Astrocyte (in vitro differentiated cells and primary cell): ENCODE data around the gene SMIM41. TPM values are rescaled to one million over a fixed set of nuclear protein-coding genes. Genes with fewer than 3 reads are reported as not detected.

ENCODE experiments used
- DNase-seq: peaks from one replicate; pipeline ENCODE4 v3.0.0-alpha.2; 2010; ENCODE audit warnings: low read depth
- FAIRE-seq: peaks from 2 replicates; lab custom pipeline; 2011; peaks lifted over from hg19 to GRCh38; lab: Jason Lieb, UNC
- H2AFZ ChIP-seq: 2 replicates; pipeline ENCODE4 v1.6.0; 2012; ENCODE audit warnings: low read depth, low read length, inconsistent platforms
- H3K27ac ChIP-seq: 2 replicates; pipeline ENCODE4 v1.5.1; 2011; ENCODE audit warnings: low read depth, low read length, inconsistent platforms
- H3K27me3 ChIP-seq: 2 replicates; pipeline ENCODE4 v1.6.0; 2011; ENCODE audit warnings: low read length, inconsistent platforms; ENCODE audit not compliant: insufficient read depth
- H3K36me3 ChIP-seq: 2 replicates; pipeline ENCODE4 v1.5.1; 2011; ENCODE audit warnings: low read length, inconsistent platforms; ENCODE audit not compliant: insufficient read depth
- H3K4me1 ChIP-seq: 2 replicates; pipeline ENCODE4 v1.5.1; 2011; ENCODE audit warnings: low read length, inconsistent platforms; ENCODE audit not compliant: insufficient read depth
- H3K4me2 ChIP-seq: 2 replicates; pipeline ENCODE4 v1.6.0; 2012; ENCODE audit warnings: low read length, inconsistent platforms
- H3K4me3 ChIP-seq: 2 replicates; pipeline ENCODE4 v1.5.1; 2011; ENCODE audit warnings: low read depth, mild to moderate bottlenecking, low read length, inconsistent platforms; ENCODE audit not compliant: insufficient read depth
- H3K79me2 ChIP-seq: 2 replicates; pipeline ENCODE4 v1.6.0; 2012; ENCODE audit warnings: mild to moderate bottlenecking, low read length, inconsistent platforms; ENCODE audit not compliant: insufficient read depth
- H3K9ac ChIP-seq: 2 replicates; pipeline ENCODE4 v1.6.0; 2012; ENCODE audit warnings: mild to moderate bottlenecking, low read length, inconsistent platforms
- H3K9me3 ChIP-seq: 2 replicates; pipeline ENCODE4 v1.5.1; 2012; ENCODE audit warnings: low read depth, mild to moderate bottlenecking, low read length, inconsistent platforms; ENCODE audit not compliant: insufficient read depth
- H4K20me1 ChIP-seq: 2 replicates; pipeline ENCODE4 v1.6.0; 2012; ENCODE audit warnings: low read length, inconsistent platforms; ENCODE audit not compliant: insufficient read depth
- H3K27ac Mint-ChIP-seq: one replicate; pipeline ENCODE4 v1.8.0; 2021; ENCODE audit warnings: mild to moderate bottlenecking, mixed read lengths; ENCODE audit not compliant: unreplicated experiment
- H3K27me3 Mint-ChIP-seq: one replicate; pipeline ENCODE4 v1.8.0; 2021; ENCODE audit warnings: low read depth, mixed read lengths; ENCODE audit not compliant: unreplicated experiment
- H3K36me3 Mint-ChIP-seq: one replicate; pipeline ENCODE4 v1.8.0; 2021; ENCODE audit warnings: low read depth, mixed read lengths; ENCODE audit not compliant: unreplicated experiment
- H3K4me1 Mint-ChIP-seq: one replicate; pipeline ENCODE4 v1.8.0; 2021; ENCODE audit warnings: low read depth, mixed read lengths; ENCODE audit not compliant: unreplicated experiment
- H3K4me3 Mint-ChIP-seq: one replicate; pipeline ENCODE4 v1.8.0; 2021; ENCODE audit warnings: mild to moderate bottlenecking, moderate library complexity, mixed read lengths; ENCODE audit not compliant: unreplicated experiment
- H3K9me3 Mint-ChIP-seq: one replicate; pipeline ENCODE4 v1.8.0; 2021; ENCODE audit warnings: mild to moderate bottlenecking, mixed read lengths; ENCODE audit not compliant: unreplicated experiment
- CTCF ChIP-seq: IDR thresholded peaks from 2 replicates; pipeline ENCODE4 v1.5.1; 2011; ENCODE audit warnings: low read depth, mild to moderate bottlenecking, inconsistent platforms, low read length, moderate library complexity; ENCODE audit not compliant: insufficient read depth
- EZH2 ChIP-seq: IDR thresholded peaks from 2 replicates; pipeline ENCODE4 v1.6.1; 2012; ENCODE audit warnings: mild to moderate bottlenecking, low read length, inconsistent platforms; ENCODE audit not compliant: insufficient read depth
- total RNA-seq: library from RNA; stranded (reverse); gene quantifications from 2 replicates; pipeline ENCODE4 v1.2.1, GENCODE V29; 2021

The SMIM41 gene
- total RNA-seq, 1 donor from 2014 or later: 0.18 TPM

DNA sequence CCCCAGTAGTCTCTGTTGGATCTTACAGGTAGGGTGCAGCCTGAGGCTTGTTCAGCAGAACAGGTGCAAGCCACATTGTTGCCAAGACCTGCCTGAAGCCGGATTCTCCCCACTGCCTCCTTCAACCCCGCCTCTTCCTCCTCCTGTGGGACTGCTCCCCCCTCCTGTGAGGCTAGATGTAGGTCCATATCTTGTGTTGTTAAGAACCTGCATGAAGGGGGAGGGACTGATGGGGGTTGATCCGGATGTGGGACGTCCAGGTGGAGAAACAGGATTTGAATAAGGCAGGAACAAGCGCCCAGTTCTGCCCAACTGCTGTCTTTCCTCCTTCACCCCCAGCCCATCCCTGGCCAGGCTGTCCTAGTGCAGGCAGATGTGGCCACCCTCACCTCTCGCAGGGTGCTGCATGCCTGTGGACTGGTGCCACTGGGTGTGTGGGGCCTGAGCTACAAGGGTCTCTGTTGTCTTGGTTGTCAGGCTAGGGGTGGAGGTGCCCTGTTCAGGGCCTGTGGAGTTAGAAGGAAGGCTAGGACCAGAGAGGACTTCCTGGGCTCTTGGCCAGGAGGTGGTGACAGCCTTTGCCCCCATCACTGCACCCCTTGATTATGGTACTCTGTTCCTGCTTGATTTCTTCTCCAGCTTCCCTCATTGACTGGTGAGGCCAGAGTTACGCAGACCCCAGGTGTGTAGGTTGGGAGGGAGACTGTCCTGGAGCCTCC is 26.9 kb upstream of the SMIM41 start:
- TF ChIP-seq EZH2: no peak
- TF ChIP-seq CTCF: no peak

GRCh38 chr12:52053536-52054209 is 25.8 kb upstream of the SMIM41 start:
- Histone ChIP-seq H4K20me1 (peaks cover 32% of the 10 kb centered on the region), H3K4me3 (no peak overlapping the region), H3K27ac (no peak overlapping the region), H3K36me3 (no peaks in the 10 kb centered on the region), H3K79me2 (no peaks in the 10 kb centered on the region), H3K27me3 (no peaks in the 10 kb centered on the region), H2AFZ (no peak overlapping the region), H3K9me3 (no peaks in the 10 kb centered on the region), H3K9ac (no peak overlapping the region), H3K4me1 (peaks cover 14% of the 10 kb centered on the region), H3K4me2 (no peak overlapping the region)
- no peaks in the 10 kb centered on the region for H3K36me3 Mint-ChIP-seq
- H3K9me3 Mint-ChIP-seq: no peaks in the 10 kb centered on the region
- H3K27me3 Mint-ChIP-seq: peaks cover 26% of the 10 kb centered on the region
- peaks cover 4% of the 10 kb centered on the region for H3K4me1 Mint-ChIP-seq
- DNase-seq: peak; percentile 23
- TF ChIP-seq CTCF (no peak), EZH2 (no peak)
- H3K4me3 Mint-ChIP-seq: no peak overlapping the region
- FAIRE-seq: no peak
- no peak overlapping the region for H3K27ac Mint-ChIP-seq

More for the DNA sequence above, 26.9 kb upstream of the SMIM41 start:
- peaks cover 26% of the 10 kb centered on the region for H3K27me3 Mint-ChIP-seq
- H3K9me3 Mint-ChIP-seq: no peaks in the 10 kb centered on the region
- no peak overlapping the region for H3K4me3 Mint-ChIP-seq
- Histone ChIP-seq H3K4me1 (peaks cover 14% of the 10 kb centered on the region), H3K4me3 (no peak overlapping the region), H3K79me2 (no peaks in the 10 kb centered on the region), H2AFZ (no peak overlapping the region), H3K4me2 (peak overlapping the region; percentile 96), H3K9ac (peak overlapping the region; percentile 92), H3K27me3 (no peaks in the 10 kb centered on the region), H3K27ac (no peak overlapping the region), H3K9me3 (no peaks in the 10 kb centered on the region), H4K20me1 (peaks cover 32% of the 10 kb centered on the region), H3K36me3 (no peaks in the 10 kb centered on the region)
- DNase-seq: no peak
- no peak for FAIRE-seq
- H3K27ac Mint-ChIP-seq: no peak overlapping the region
- H3K36me3 Mint-ChIP-seq: no peaks in the 10 kb centered on the region
- H3K4me1 Mint-ChIP-seq: peaks cover 4% of the 10 kb centered on the region
